HepG2 (cell line): Measurements from ENCODE around the gene AP4S1. TPM values are rescaled to one million over a fixed set of nuclear protein-coding genes. Genes with fewer than 3 reads are reported as not detected.

Experiments used
- DBP ChIP-seq: sonication (generic); formaldehyde crosslinking; IDR thresholded peaks from 2 replicates; pipeline ENCODE4 v1.4.0; 2020; ENCODE audit warnings: missing genetic modification reagents; ENCODE audit errors: not compliant biosample characterization
- FOSL1 ChIP-seq: sonication (generic); formaldehyde crosslinking; IDR thresholded peaks from 2 replicates; pipeline ENCODE4 v1.9.0; 2021; ENCODE audit warnings: missing genetic modification reagents, borderline replicate concordance
- GATA4 ChIP-seq: sonication (generic); IDR thresholded peaks from 2 replicates; pipeline ENCODE4 v1.6.1; 2016; ENCODE audit warnings: antibody characterized with exemption, low read depth, borderline replicate concordance
- GTF3A ChIP-seq: sonication (generic); formaldehyde crosslinking; conservative IDR thresholded peaks from 2 replicates; pipeline ENCODE4 v1.4.0; 2020; ENCODE audit warnings: mild to moderate bottlenecking, missing genetic modification reagents
- JDP2 ChIP-seq: sonication (generic); formaldehyde crosslinking; IDR thresholded peaks from 2 replicates; pipeline ENCODE4 v1.8.1; 2022; ENCODE audit warnings: missing genetic modification reagents, borderline replicate concordance
- LCORL ChIP-seq, 2 experiments: fragments of 450-650 bp in 1 of 2; sonication (generic) in 1 of 2; formaldehyde crosslinking in 1 of 2; IDR thresholded peaks; 2 replicates each; pipeline versions ENCODE4 v1.5.0 to v1.6.1; 2017 to 2020; ENCODE audit warnings: antibody characterized with exemption in 1 of 2, missing genetic modification reagents in 1 of 2
- LRRFIP1 ChIP-seq: sonication (generic); formaldehyde crosslinking; conservative IDR thresholded peaks from 2 replicates; pipeline ENCODE4 v1.4.0; 2020; ENCODE audit warnings: missing genetic modification reagents
- MAFK ChIP-seq, 2 experiments: IDR thresholded peaks in 1 of 2; conservative IDR thresholded peaks in 1 of 2; 2 replicates each; pipeline ENCODE4 v1.6.1; 2011; ENCODE audit warnings: improper control_type of control experiment in 2 of 2, low read length in 2 of 2
- MEIS2 ChIP-seq: sonication (generic); formaldehyde crosslinking; IDR thresholded peaks from 2 replicates; pipeline ENCODE4 v1.9.0; 2021; ENCODE audit warnings: mild to moderate bottlenecking, missing genetic modification reagents
- MTA3 ChIP-seq: sonication (generic); formaldehyde crosslinking; IDR thresholded peaks from 2 replicates; pipeline ENCODE4 v1.4.0; 2020; ENCODE audit warnings: missing genetic modification reagents
- MYPOP ChIP-seq: sonication (generic); formaldehyde crosslinking; IDR thresholded peaks from 2 replicates; pipeline ENCODE4 v1.8.1; 2023; ENCODE audit warnings: mild to moderate bottlenecking, moderate library complexity, missing genetic modification reagents
- PAWR ChIP-seq: sonication (generic); formaldehyde crosslinking; IDR thresholded peaks from 2 replicates; pipeline ENCODE4 v1.4.0; 2020; ENCODE audit warnings: missing genetic modification reagents, mild to moderate bottlenecking, borderline replicate concordance
- RXRB ChIP-seq: IDR thresholded peaks from 2 replicates; pipeline ENCODE4 v1.6.1; 2016; ENCODE audit warnings: borderline replicate concordance, missing genetic modification reagents, missing compliant biosample characterization
- SMAD9 ChIP-seq: sonication (generic); formaldehyde crosslinking; IDR thresholded peaks from 2 replicates; pipeline ENCODE4 v1.5.1; 2020; ENCODE audit warnings: mild to moderate bottlenecking, missing genetic modification reagents
- ZNF235 ChIP-seq: sonication (generic); formaldehyde crosslinking; IDR thresholded peaks from 2 replicates; pipeline ENCODE4 v1.8.1; 2023; ENCODE audit warnings: mild to moderate bottlenecking, missing genetic modification reagents, borderline replicate concordance
- ZNF367 ChIP-seq: sonication (generic); formaldehyde crosslinking; IDR thresholded peaks from 2 replicates; pipeline ENCODE4 v1.4.0; 2020; ENCODE audit warnings: missing genetic modification reagents, borderline replicate concordance
- ZNF556 ChIP-seq: sonication (generic); formaldehyde crosslinking; IDR thresholded peaks from 2 replicates; pipeline ENCODE4 v1.4.0; 2020; ENCODE audit warnings: mild to moderate bottlenecking, missing genetic modification reagents, borderline replicate concordance
- ZNF562 ChIP-seq: sonication (generic); formaldehyde crosslinking; IDR thresholded peaks from 2 replicates; pipeline ENCODE4 v1.8.0; 2022; ENCODE audit warnings: missing genetic modification reagents, borderline replicate concordance
- ZNF567 ChIP-seq: sonication (generic); formaldehyde crosslinking; IDR thresholded peaks from 2 replicates; pipeline ENCODE4 v1.8.1; 2023; ENCODE audit warnings: mild to moderate bottlenecking, missing genetic modification reagents, borderline replicate concordance
- ZNF644 ChIP-seq: IDR thresholded peaks from 2 replicates; pipeline ENCODE4 v1.6.1; 2016; ENCODE audit warnings: low read depth
- ZSCAN5A ChIP-seq: sonication (generic); formaldehyde crosslinking; IDR thresholded peaks from 2 replicates; pipeline ENCODE4 v1.8.0; 2022; ENCODE audit warnings: mild to moderate bottlenecking, missing genetic modification reagents, borderline replicate concordance
- polyA plus RNA-seq, 8 experiments: library from polyadenylated mRNA; depleted of rRNA in 3 of 8; stranded (reverse) in 7 of 8; unstranded in 1 of 8; fragments of >200 nt; fragmentation: Illumina TruSeq in 4 of 8; extraction: Trizol in 4 of 8; gene quantifications; 2 replicates each; pipeline versions ENCODE4 v1.2.1 to v1.2.3, GENCODE V29; 2011 to 2016; ENCODE audit warnings: low read depth in 4 of 8, missing spikeins in 1 of 8, mixed read lengths in 1 of 8; ENCODE audit not compliant: insufficient read depth in 1 of 8
- total RNA-seq, 5 experiments: library from RNA; depleted of rRNA; stranded (reverse); fragments of >200 nt; fragmentation: Illumina TruSeq; extraction: Trizol; gene quantifications; 2 replicates each; pipeline ENCODE4 v1.2.3, GENCODE V29; 2016; ENCODE audit warnings: low read depth in 1 of 5
- TF ChIP-seq, protein P1 (sequence below): sonication (generic); formaldehyde crosslinking; IDR thresholded peaks from 2 replicates; pipeline ENCODE4 v1.4.0; 2020; ENCODE audit warnings: missing genetic modification reagents, borderline replicate concordance

The AP4S1 gene
- total and polyA plus RNA-seq, 2 of the 13 experiments (the other 11 are each of a cell fraction or from before 2014, with no cell fraction given), result 3.9 to 21.1 TPM

- no peak for TF ChIP-seq SMAD9 (CRISPR knock-in tag)
- no peak for TF ChIP-seq ZNF367 (CRISPR knock-in tag)
- TF ChIP-seq GTF3A, result no peak
- TF ChIP-seq MTA3 (CRISPR knock-in tag), result no peak
- 0 out of 2 replicates have a peak, but pooled peaks have one; percentile 10 for TF ChIP-seq FOSL1 (CRISPR knock-in tag)
- no peak for TF ChIP-seq MEIS2 (CRISPR knock-in tag)
- TF ChIP-seq RXRB, result peak; percentile 26; the same call in 1 of the 2 replicates
- no peak for TF ChIP-seq ZNF562 (CRISPR knock-in tag)
- TF ChIP-seq ZNF235 (CRISPR knock-in tag), result no peak
- TF ChIP-seq ZSCAN5A (CRISPR knock-in tag), result no peak
- TF ChIP-seq PAWR, result no peak
- no peak for TF ChIP-seq ZNF556 (CRISPR knock-in tag)
- peak; percentile 10; the same call in 1 of the 2 replicates for TF ChIP-seq LCORL (IDR thresholded peaks at IDR 0.05)
- no peak for TF ChIP-seq LCORL (CRISPR knock-in tag; IDR thresholded peaks at IDR 0.05)
- TF ChIP-seq LRRFIP1 (CRISPR knock-in tag), result no peak
- no peak for TF ChIP-seq MYPOP (CRISPR knock-in tag)
- no peak for TF ChIP-seq ZNF567
- no peak for TF ChIP-seq DBP
- TF ChIP-seq JDP2 (CRISPR knock-in tag), result no peak
- TF ChIP-seq GATA4, result no peak
- TF ChIP-seq MAFK (conservative IDR thresholded peaks at IDR 0.05 in 1 of 2, IDR thresholded peaks at IDR 0.05 in 1 of 2; ENCODE audit: low read length in 2 of 2), result no peak
- TF ChIP-seq, protein P1, sequence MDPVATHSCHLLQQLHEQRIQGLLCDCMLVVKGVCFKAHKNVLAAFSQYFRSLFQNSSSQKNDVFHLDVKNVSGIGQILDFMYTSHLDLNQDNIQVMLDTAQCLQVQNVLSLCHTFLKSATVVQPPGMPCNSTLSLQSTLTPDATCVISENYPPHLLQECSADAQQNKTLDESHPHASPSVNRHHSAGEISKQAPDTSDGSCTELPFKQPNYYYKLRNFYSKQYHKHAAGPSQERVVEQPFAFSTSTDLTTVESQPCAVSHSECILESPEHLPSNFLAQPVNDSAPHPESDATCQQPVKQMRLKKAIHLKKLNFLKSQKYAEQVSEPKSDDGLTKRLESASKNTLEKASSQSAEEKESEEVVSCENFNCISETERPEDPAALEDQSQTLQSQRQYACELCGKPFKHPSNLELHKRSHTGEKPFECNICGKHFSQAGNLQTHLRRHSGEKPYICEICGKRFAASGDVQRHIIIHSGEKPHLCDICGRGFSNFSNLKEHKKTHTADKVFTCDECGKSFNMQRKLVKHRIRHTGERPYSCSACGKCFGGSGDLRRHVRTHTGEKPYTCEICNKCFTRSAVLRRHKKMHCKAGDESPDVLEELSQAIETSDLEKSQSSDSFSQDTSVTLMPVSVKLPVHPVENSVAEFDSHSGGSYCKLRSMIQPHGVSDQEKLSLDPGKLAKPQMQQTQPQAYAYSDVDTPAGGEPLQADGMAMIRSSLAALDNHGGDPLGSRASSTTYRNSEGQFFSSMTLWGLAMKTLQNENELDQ (CRISPR knock-in tag), result no peak
- peak; percentile 63 for TF ChIP-seq ZNF644 (CRISPR knock-in tag)
Observed at GRCh38 chr14:30988509-30988908, 36.9 kb upstream of the AP4S1 start (continued).
